Prostate gland (tissue), 2 donors: ENCODE data around the gene PEAK1. TPM values are rescaled to one million over a fixed set of nuclear protein-coding genes. Genes with fewer than 3 reads are reported as not detected.

Experiments
- DNase-seq: peaks from one replicate; pipeline ENCODE4 v3.0.0-alpha.2; 2019; ENCODE audit warnings: low spot score
- H3K27ac ChIP-seq, 2 donors: fragments of 200-600 bp; sonication (generic); 2 replicates each; pipeline ENCODE4 v1.5.1; 2017 to 2019
- H3K27me3 ChIP-seq: fragments of 200-600 bp; sonication (generic); replicated peaks from 2 replicates; pipeline ENCODE4 v1.5.1; 2019; ENCODE audit not compliant: insufficient read depth
- H3K36me3 ChIP-seq, 2 donors: fragments of 200-600 bp; sonication (generic); 1 replicate in 1 of 2; 2 replicates in 1 of 2; pipeline versions ENCODE4 v1.5.1 to v1.8.1; 2017 to 2019
- H3K4me1 ChIP-seq: fragments of 200-600 bp; sonication (generic); replicated peaks from 2 replicates; pipeline ENCODE4 v1.5.1; 2019
- H3K4me3 ChIP-seq, 2 donors: fragments of 200-600 bp; sonication (generic); 2 replicates each; pipeline ENCODE4 v1.5.1; 2017 to 2019
- H3K9me3 ChIP-seq: fragments of 200-600 bp; sonication (generic); 2 replicates; pipeline ENCODE4 v1.5.1; 2017
- CTCF ChIP-seq, 4 experiments: fragments of 200-600 bp in 2 of 4; fragments of 450-650 bp in 2 of 4; sonication (generic) in 2 of 4; IDR thresholded peaks; 1 replicate in 3 of 4; 2 replicates in 1 of 4; pipeline ENCODE4 v1.5.1; 2016 to 2019; ENCODE audit warnings: antibody characterized with exemption in 4 of 4, mild to moderate bottlenecking in 2 of 4, moderate library complexity in 2 of 4
- POLR2A ChIP-seq: fragments of 450-650 bp; IDR thresholded peaks from one replicate; pipeline ENCODE4 v1.6.1; 2016; ENCODE audit warnings: antibody characterized with exemption, mild to moderate bottlenecking
- POLR2AphosphoS5 ChIP-seq: sonication (generic); formaldehyde crosslinking; IDR thresholded peaks from one replicate; pipeline ENCODE4 v1.6.1; 2017; ENCODE audit warnings: antibody characterized with exemption
- WGBS: methylation state at CpG from one replicate; pipeline ENCODE4 v1.1.5; 2018; 5-methylcytosine and 5-hydroxymethylcytosine counted together
- intact Hi-C: fragments of 100-400 bp; cut with DNase I; formaldehyde crosslinking; loops from one replicate; pipeline ENCODE4 v1.14.2; 2022
- total RNA-seq, 2 donors: library from RNA; depleted of rRNA; stranded (reverse); fragments of >200 nt; gene quantifications; one replicate each; pipeline ENCODE4 v1.1.0, GENCODE V29; 2016

PEAK1 gene
- total RNA-seq, 2 donors from 2014 or later, result 11.3 to 108 TPM

- Histone ChIP-seq H3K27me3 (no peaks in the 10 kb centered on the region), H3K9me3 (no peaks in the 10 kb centered on the region), H3K27ac (no peak overlapping the region), H3K4me3 (no peak overlapping the region), H3K4me1 (no peaks in the 10 kb centered on the region), H3K36me3 (no peaks in the 10 kb centered on the region)
- TF ChIP-seq CTCF (IDR thresholded peaks at IDR 0.05), result no peak
- TF ChIP-seq POLR2A, result no peak
- no peak for TF ChIP-seq POLR2AphosphoS5
- WGBS, result 88% methylated on average over 5 of the region's 5 CpGs
- intact Hi-C loops, result no loop called here
- DNase-seq, result no peak
These were observed 251.8 kb downstream of the PEAK1 start for GRCh38 chr15:77168141-77168540.

GRCh38 chr15:77167406-77167805 is 252.5 kb downstream of the PEAK1 start:
- H3K36me3 ChIP-seq, result no peaks in the 10 kb centered on the region
- no peak for TF ChIP-seq POLR2AphosphoS5
- TF ChIP-seq POLR2A, result no peak
- no peak for TF ChIP-seq CTCF (IDR thresholded peaks at IDR 0.05)
- DNase-seq, result no peak
- no peak overlapping the region for H3K4me3 ChIP-seq
- H3K4me1 ChIP-seq, result no peaks in the 10 kb centered on the region
- 64% methylated on average over 3 of the region's 3 CpGs for WGBS
- H3K9me3 ChIP-seq, result no peaks in the 10 kb centered on the region
- intact Hi-C loops, result no loop called here
- no peaks in the 10 kb centered on the region for H3K27me3 ChIP-seq
- H3K27ac ChIP-seq, result no peak overlapping the region

GRCh38 chr15:77163781-77164384 is 256.0 kb downstream of the PEAK1 start:
- Histone ChIP-seq H3K4me3 (no peak overlapping the region), H3K36me3 (no peaks in the 10 kb centered on the region), H3K27ac (no peak overlapping the region), H3K4me1 (no peaks in the 10 kb centered on the region), H3K9me3 (no peaks in the 10 kb centered on the region), H3K27me3 (no peaks in the 10 kb centered on the region)
- DNase-seq, result no peak
- 82% methylated on average over 7 of the region's 7 CpGs for WGBS
- intact Hi-C loops, result no loop called here
- TF ChIP-seq POLR2AphosphoS5, result no peak
- TF ChIP-seq CTCF (IDR thresholded peaks at IDR 0.05), result no peak
- TF ChIP-seq POLR2A, result no peak

GRCh38 chr15:77162872-77163633 is 256.9 kb downstream of the PEAK1 start:
- DNase-seq, result no peak
- H3K4me1 ChIP-seq, result no peaks in the 10 kb centered on the region
- H3K9me3 ChIP-seq, result no peaks in the 10 kb centered on the region
- no peak overlapping the region for H3K27ac ChIP-seq
- no peak overlapping the region for H3K4me3 ChIP-seq
- H3K27me3 ChIP-seq, result no peaks in the 10 kb centered on the region
- H3K36me3 ChIP-seq, result no peaks in the 10 kb centered on the region
- TF ChIP-seq CTCF (IDR thresholded peaks at IDR 0.05), result no peak
- no peak for TF ChIP-seq POLR2A
- TF ChIP-seq POLR2AphosphoS5, result no peak
- 76% methylated on average over 4 of the region's 4 CpGs for WGBS
- intact Hi-C loops, result no loop called here
